SK-N-SH (cell line): ENCODE results near the gene CBFA2T3. TPM values are rescaled to one million over a fixed set of nuclear protein-coding genes. Genes with fewer than 3 reads are reported as not detected.

ENCODE experiments used
- CTCF ChIA-PET: fragments of 300-600, 350-600 bp; formaldehyde crosslinking; extraction: SDS; loops from one replicate; lab custom pipeline; 2021; lab: Yijun Ruan, JAX
- POLR2A ChIA-PET: fragments of 350-600 bp; sonication (Branson Sonifier 250); formaldehyde crosslinking; extraction: SDS; loops from one replicate; lab custom pipeline; 2020; ENCODE audit warnings: antibody characterized with exemption, inconsistent platforms; lab: Yijun Ruan, JAX
- DNase-seq: peaks from one replicate; pipeline ENCODE4 v3.0.0; 2012
- H2AFZ ChIP-seq: fragments of 200-600 bp; sonication (generic); 2 replicates; pipeline ENCODE4 v1.8.1; 2016; ENCODE audit warnings: antibody characterized with exemption, mild to moderate bottlenecking, low read depth
- H3F3A ChIP-seq: fragments of 200-600 bp; sonication (generic); replicated peaks from 2 replicates; pipeline ENCODE3; 2016; ENCODE audit warnings: antibody characterized with exemption, mild to moderate bottlenecking; ENCODE audit not compliant: insufficient read depth
- H3K27ac ChIP-seq, 2 experiments: fragments of 200-500 bp in 1 of 2; fragments of 200-600 bp in 1 of 2; sonication (Bioruptor generic) in 1 of 2; sonication (generic), shearing (Covaris generic) in 1 of 2; 2 replicates each; pipeline versions ENCODE4 v1.5.1 to v1.6.1; 2014 to 2016; ENCODE audit warnings: low read depth in 2 of 2, inconsistent platforms in 1 of 2, low read length in 1 of 2, mild to moderate bottlenecking in 1 of 2, mixed read lengths in 1 of 2
- H3K27me3 ChIP-seq: fragments of 200-600 bp; sonication (generic), shearing (Covaris generic); 2 replicates; pipeline ENCODE4 v1.6.1; 2016; ENCODE audit warnings: mixed run types; ENCODE audit not compliant: insufficient read depth
- H3K36me3 ChIP-seq, 2 experiments: fragments of 200-500 bp in 1 of 2; fragments of 200-600 bp in 1 of 2; sonication (Bioruptor generic) in 1 of 2; sonication (generic) in 1 of 2; replicated peaks in 1 of 2; 2 replicates each; pipeline versions ENCODE3 to v1.5.1; 2014 to 2016; ENCODE audit warnings: low read length in 1 of 2, mild to moderate bottlenecking in 1 of 2; ENCODE audit not compliant: insufficient read depth in 2 of 2, control insufficient read depth in 1 of 2
- H3K4me1 ChIP-seq, 2 experiments: fragments of 200-500 bp in 1 of 2; fragments of 200-600 bp in 1 of 2; sonication (Bioruptor generic) in 1 of 2; sonication (generic), shearing (Covaris generic) in 1 of 2; 2 replicates each; pipeline versions ENCODE4 v1.5.1 to v1.6.1; 2014 to 2016; ENCODE audit warnings: low read depth in 1 of 2, low read length in 1 of 2, mixed run types in 1 of 2; ENCODE audit not compliant: insufficient read depth in 2 of 2, control insufficient read depth in 1 of 2
- H3K4me2 ChIP-seq: fragments of 200-600 bp; sonication (generic), shearing (Covaris generic); 2 replicates; pipeline ENCODE4 v1.6.1; 2017; ENCODE audit warnings: mixed run types
- H3K4me3 ChIP-seq, 2 experiments: fragments of 200-500 bp in 1 of 2; fragments of 200-600 bp in 1 of 2; sonication (Bioruptor generic) in 1 of 2; sonication (generic), shearing (Covaris generic) in 1 of 2; 2 replicates each; pipeline versions ENCODE4 v1.5.1 to v1.8.1; 2014 to 2016; ENCODE audit warnings: low read depth in 2 of 2, inconsistent platforms in 1 of 2, low read length in 1 of 2, mild to moderate bottlenecking in 1 of 2, mixed read lengths in 1 of 2, moderate library complexity in 1 of 2
- H3K79me2 ChIP-seq: fragments of 200-600 bp; sonication (generic); 2 replicates; pipeline ENCODE4 v1.8.1; 2017; ENCODE audit warnings: mild to moderate bottlenecking; ENCODE audit not compliant: insufficient read depth
- H3K9ac ChIP-seq: fragments of 200-600 bp; sonication (generic); 2 replicates; pipeline ENCODE4 v1.6.1; 2017; ENCODE audit warnings: mixed run types
- H3K9me2 ChIP-seq: fragments of 200-600 bp; sonication (generic); 2 replicates; pipeline ENCODE4 v1.6.1; 2017; ENCODE audit warnings: mixed run types
- H3K9me3 ChIP-seq: fragments of 200-600 bp; sonication (generic); 2 replicates; pipeline ENCODE4 v1.6.1; 2017; ENCODE audit warnings: mixed run types, mild to moderate bottlenecking, moderate library complexity
- H4K20me1 ChIP-seq: fragments of 200-600 bp; sonication (generic); 2 replicates; pipeline ENCODE4 v1.6.1; 2017; ENCODE audit warnings: mild to moderate bottlenecking, mixed run types; ENCODE audit not compliant: insufficient read depth
- CHD2 ChIP-seq: fragments of 150-350 bp; IDR thresholded peaks from 2 replicates; pipeline ENCODE4 v1.6.1; 2018; ENCODE audit warnings: low read length; ENCODE audit not compliant: partially characterized antibody
- EP300 ChIP-seq, 2 experiments: IDR thresholded peaks; 2 replicates each; pipeline versions ENCODE4 v1.4.0 to v1.6.1; 2012; ENCODE audit warnings: borderline replicate concordance in 1 of 2, low read depth in 1 of 2, low read length in 1 of 2
- FOSL2 ChIP-seq: IDR thresholded peaks from 2 replicates; pipeline ENCODE4 v1.4.0; 2012; ENCODE audit warnings: low read depth, mild to moderate bottlenecking, moderate library complexity, borderline replicate concordance
- FOXM1 ChIP-seq: IDR thresholded peaks from 2 replicates; pipeline ENCODE4 v1.4.0; 2012; ENCODE audit warnings: low read depth, mild to moderate bottlenecking
- MEF2A ChIP-seq: IDR thresholded peaks from 2 replicates; pipeline ENCODE4 v1.4.0; 2012; ENCODE audit warnings: low read depth, borderline replicate concordance
- RAD21 ChIP-seq: IDR thresholded peaks from 2 replicates; pipeline ENCODE4 v1.6.1; 2012; ENCODE audit warnings: mild to moderate bottlenecking, low read length
- RCOR1 ChIP-seq: fragments of 150-350 bp; IDR thresholded peaks from 2 replicates; pipeline ENCODE4 v1.6.1; 2017; ENCODE audit warnings: antibody characterized with exemption, low read length
- RXRA ChIP-seq: IDR thresholded peaks from 2 replicates; pipeline ENCODE4 v1.4.0; 2012; ENCODE audit warnings: low read depth, mild to moderate bottlenecking, borderline replicate concordance
- SMC3 ChIP-seq: IDR thresholded peaks from 2 replicates; pipeline ENCODE4 v1.6.1; 2012; ENCODE audit warnings: low read depth, low read length, improper control_type of control experiment
- TCF12 ChIP-seq: IDR thresholded peaks from 2 replicates; pipeline ENCODE4 v1.4.0; 2012
- WGBS: methylation state at CpG from one replicate; pipeline ENCODE4 v1.1.6; 2017; ENCODE audit warnings: low lambda C conversion rate; 5-methylcytosine and 5-hydroxymethylcytosine counted together
- polyA plus RNA-seq, 3 experiments: library from polyadenylated mRNA; depleted of rRNA; stranded (reverse); fragments of >200 nt; gene quantifications; 2 replicates each; pipeline ENCODE4 v1.2.3, GENCODE V29; 2012
- TF ChIP-seq, protein P1 (sequence below): fragments of 200-600 bp; sonication (generic); IDR thresholded peaks from 2 replicates; pipeline ENCODE4 v1.6.1; 2017; ENCODE audit warnings: antibody characterized with exemption, mild to moderate bottlenecking, moderate library complexity

CBFA2T3 gene
- polyA plus RNA-seq, 1 of the 3 experiments (the other 2 are of a cell fraction): not detected

DNA sequence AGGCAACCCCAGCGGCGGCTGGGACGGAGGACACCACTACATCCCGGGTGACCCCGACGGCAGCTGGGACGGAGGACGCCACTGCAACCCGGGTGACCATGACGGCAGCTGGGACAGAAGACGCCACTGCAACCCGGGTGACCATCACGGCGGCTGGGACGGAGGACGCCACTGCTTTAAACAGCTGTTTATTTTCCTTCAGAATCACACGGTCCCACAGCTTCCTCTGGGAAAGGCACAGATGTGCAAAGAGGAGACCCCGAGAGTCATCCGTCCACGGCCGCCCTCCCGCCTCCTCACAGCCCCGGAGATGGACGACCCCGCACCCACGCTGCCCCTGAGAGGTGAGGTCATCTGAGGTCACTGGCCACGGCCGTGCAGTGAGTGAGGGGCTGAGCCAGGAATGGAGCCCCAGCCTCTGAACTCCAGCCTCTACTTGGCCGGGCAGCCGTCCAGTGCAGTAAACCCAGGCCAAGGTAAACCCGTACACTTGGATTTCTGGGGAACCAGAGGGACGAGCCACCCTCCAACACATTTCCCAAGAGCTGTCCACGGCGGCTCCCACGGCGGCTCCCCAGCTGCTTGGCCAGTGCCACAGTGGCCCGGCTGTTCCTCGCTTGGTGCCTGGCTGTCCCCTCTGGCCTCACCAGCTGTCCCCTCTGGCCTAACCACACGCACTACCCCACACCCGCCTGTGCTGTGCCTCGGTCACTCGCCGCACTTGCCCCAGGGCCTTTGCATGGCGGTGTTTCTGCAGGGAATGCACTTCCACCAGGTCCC is 67.4 kb downstream of the CBFA2T3 start:
- Histone ChIP-seq H3K9me3 (no peaks in the 10 kb centered on the region), H3K9me2 (no peaks in the 10 kb centered on the region), H3K79me2 (no peaks in the 10 kb centered on the region), H3K4me2 (no peak overlapping the region)
- no peak for DNase-seq
- 56% methylated on average over 21 of the region's 44 CpGs for WGBS
- TF ChIP-seq TCF12 (no peak), RXRA (no peak), MEF2A (no peak), SMC3 (no peak), FOXM1 (no peak), EP300 (IDR thresholded peaks at IDR 0.05; ENCODE audit: borderline replicate concordance in 1 of 2, low read depth in 1 of 2, low read length in 1 of 2) (no peak), RAD21 (no peak), FOSL2 (no peak), CHD2 (no peak), RCOR1 (no peak)
- TF ChIP-seq, protein P1, sequence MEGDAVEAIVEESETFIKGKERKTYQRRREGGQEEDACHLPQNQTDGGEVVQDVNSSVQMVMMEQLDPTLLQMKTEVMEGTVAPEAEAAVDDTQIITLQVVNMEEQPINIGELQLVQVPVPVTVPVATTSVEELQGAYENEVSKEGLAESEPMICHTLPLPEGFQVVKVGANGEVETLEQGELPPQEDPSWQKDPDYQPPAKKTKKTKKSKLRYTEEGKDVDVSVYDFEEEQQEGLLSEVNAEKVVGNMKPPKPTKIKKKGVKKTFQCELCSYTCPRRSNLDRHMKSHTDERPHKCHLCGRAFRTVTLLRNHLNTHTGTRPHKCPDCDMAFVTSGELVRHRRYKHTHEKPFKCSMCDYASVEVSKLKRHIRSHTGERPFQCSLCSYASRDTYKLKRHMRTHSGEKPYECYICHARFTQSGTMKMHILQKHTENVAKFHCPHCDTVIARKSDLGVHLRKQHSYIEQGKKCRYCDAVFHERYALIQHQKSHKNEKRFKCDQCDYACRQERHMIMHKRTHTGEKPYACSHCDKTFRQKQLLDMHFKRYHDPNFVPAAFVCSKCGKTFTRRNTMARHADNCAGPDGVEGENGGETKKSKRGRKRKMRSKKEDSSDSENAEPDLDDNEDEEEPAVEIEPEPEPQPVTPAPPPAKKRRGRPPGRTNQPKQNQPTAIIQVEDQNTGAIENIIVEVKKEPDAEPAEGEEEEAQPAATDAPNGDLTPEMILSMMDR: no peak
- TF ChIP-seq, all 33 proteins: peak for 0
- ChIA-PET CTCF (interaction anchor here (0.9 to 1.4 kb wide), 2 partner anchors 12 to 257 kb away, joined by 3 to 4 read pairs; no protein-coding TSS in a partner anchor), POLR2A (no interaction called here)
- no peak overlapping the region for H3K9ac ChIP-seq
- no peak overlapping the region for H3K27ac ChIP-seq
- H2AFZ ChIP-seq: no peak overlapping the region
- peaks cover 28% of the 10 kb centered on the region for H3K27me3 ChIP-seq
- H3K4me1 ChIP-seq: peaks cover 0 to 6% of the 10 kb centered on the region in 2 experiments; a peak in 1 of 4 replicates
- H3K36me3 ChIP-seq: no peaks in the 10 kb centered on the region
- no peaks in the 10 kb centered on the region for H4K20me1 ChIP-seq
- no peaks in the 10 kb centered on the region for H3F3A ChIP-seq
- no peak overlapping the region for H3K4me3 ChIP-seq

DNA sequence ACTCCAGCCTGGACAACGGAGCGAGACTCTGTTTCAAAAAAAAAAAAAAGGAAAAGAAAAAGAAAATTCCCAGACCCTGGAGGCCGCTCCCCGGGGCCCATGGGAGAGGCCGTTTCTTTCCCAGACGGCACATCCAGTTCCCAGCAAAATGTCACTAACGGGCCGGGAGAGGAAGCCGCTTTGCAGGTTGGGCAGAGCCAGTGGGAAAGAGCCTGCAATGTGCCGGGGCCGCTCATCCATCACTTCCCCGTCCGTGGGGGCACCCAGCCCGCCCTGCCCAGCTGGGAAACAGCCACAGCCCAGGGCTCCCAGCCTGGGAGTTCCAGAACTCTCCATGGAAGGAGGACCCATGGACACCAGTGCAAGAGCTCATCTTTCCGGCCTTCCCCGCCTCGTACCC is 68.7 kb downstream of the CBFA2T3 start:
- Histone ChIP-seq H4K20me1 (no peaks in the 10 kb centered on the region), H3K9me3 (no peaks in the 10 kb centered on the region), H3K27me3 (peaks cover 26% of the 10 kb centered on the region), H3K4me2 (no peak overlapping the region), H3K4me3 (no peak overlapping the region), H3F3A (no peaks in the 10 kb centered on the region), H3K27ac (no peak overlapping the region), H2AFZ (no peak overlapping the region), H3K4me1 (peaks cover 0 to 6% of the 10 kb centered on the region in 2 experiments; a peak in 1 of 4 replicates), H3K79me2 (no peaks in the 10 kb centered on the region), H3K9me2 (no peaks in the 10 kb centered on the region), H3K9ac (no peak overlapping the region), H3K36me3 (no peaks in the 10 kb centered on the region)
- no peak for TF ChIP-seq FOXM1
- DNase-seq: no peak
- CTCF ChIA-PET: interaction anchor here (0.9 kb wide), 1 partner anchor 21 kb away, joined by 3 read pairs; no protein-coding TSS in a partner anchor
- POLR2A ChIA-PET: no interaction called here
- WGBS: 90% methylated on average over 12 of the region's 17 CpGs
